Glutamatergic neuron (in vitro differentiated cells): ENCODE data around the gene RAB12. TPM values are rescaled to one million over a fixed set of nuclear protein-coding genes. Genes with fewer than 3 reads are reported as not detected.
"Not testable (repeated sequence)": the region's sequence is repeated elsewhere in the genome, so short reads cannot be mapped to it uniquely, and the experiment has no call there.

Source experiments
- DNase-seq: peaks from one replicate; pipeline ENCODE4 v3.0.0; 2022
- H3K27ac Mint-ChIP-seq: one replicate; pipeline ENCODE4 v1.8.0; 2020; ENCODE audit warnings: mild to moderate bottlenecking, mixed read lengths, inconsistent platforms; ENCODE audit not compliant: unreplicated experiment
- H3K27me3 Mint-ChIP-seq: one replicate; pipeline ENCODE4 v1.8.0; 2020; ENCODE audit warnings: mild to moderate bottlenecking, moderate library complexity, mixed read lengths, inconsistent platforms; ENCODE audit not compliant: unreplicated experiment
- H3K36me3 Mint-ChIP-seq: one replicate; pipeline ENCODE4 v1.8.0; 2020; ENCODE audit warnings: mild to moderate bottlenecking, mixed read lengths, inconsistent platforms; ENCODE audit not compliant: unreplicated experiment
- H3K4me1 Mint-ChIP-seq: one replicate; pipeline ENCODE4 v1.8.0; 2020; ENCODE audit warnings: mild to moderate bottlenecking, low read depth, mixed read lengths, inconsistent platforms; ENCODE audit not compliant: unreplicated experiment
- H3K4me3 Mint-ChIP-seq: one replicate; pipeline ENCODE4 v1.8.0; 2020; ENCODE audit warnings: mild to moderate bottlenecking, mixed read lengths, inconsistent platforms; ENCODE audit not compliant: unreplicated experiment
- H3K9me3 Mint-ChIP-seq: one replicate; pipeline ENCODE4 v1.8.0; 2020; ENCODE audit warnings: mild to moderate bottlenecking, moderate library complexity, mixed read lengths, inconsistent platforms; ENCODE audit not compliant: unreplicated experiment
- CTCF ChIP-seq: fragments of 200-600 bp; sonication (generic); IDR thresholded peaks from one replicate; pipeline ENCODE4 v1.5.0; 2021; ENCODE audit not compliant: partially characterized antibody, unreplicated experiment
- total RNA-seq: library from RNA; stranded (reverse); fragmentation: NEBNext Ultra II Directional; extraction: Animal tissue kit (Norgen Biotek cat#: 25700); gene quantifications from one replicate; pipeline ENCODE4 v1.2.1, GENCODE V29; 2021; ENCODE audit not compliant: unreplicated experiment

Gene RAB12
- total RNA-seq, 1 donor from 2014 or later = 28.8 TPM

GRCh38 chr18:8619835-8620577, 10.8 kb downstream of the RAB12 start:
- DNase-seq = no peak
- Mint-ChIP-seq H3K9me3 (no peaks in the 10 kb centered on the region), H3K36me3 (no peaks in the 10 kb centered on the region), H3K4me1 (peaks cover 53% of the 10 kb centered on the region), H3K27me3 (no peaks in the 10 kb centered on the region), H3K4me3 (no peak overlapping the region), H3K27ac (no peak overlapping the region)
- TF ChIP-seq CTCF = no peak

GRCh38 chr18:8620845-8621244, 11.6 kb downstream of the RAB12 start:
- Mint-ChIP-seq H3K27ac (peak overlapping the region; percentile 67), H3K4me3 (peak overlapping the region; percentile 9), H3K36me3 (no peaks in the 10 kb centered on the region), H3K9me3 (no peaks in the 10 kb centered on the region), H3K27me3 (peaks cover 1% of the 10 kb centered on the region), H3K4me1 (peaks cover 52% of the 10 kb centered on the region)
- DNase-seq = no peak
- no peak for TF ChIP-seq CTCF

- H3K4me1 Mint-ChIP-seq = peaks cover 45% of the 10 kb centered on the region
- peak overlapping the region; percentile 64 for H3K4me3 Mint-ChIP-seq
- H3K27me3 Mint-ChIP-seq, H3K36me3 Mint-ChIP-seq, H3K9me3 Mint-ChIP-seq, DNase-seq: not testable (repeated sequence)
- peak overlapping the region; percentile 88 for H3K27ac Mint-ChIP-seq
Observed at GRCh38 chr18:8622625-8623024, 13.4 kb downstream of the RAB12 start.

GRCh38 chr18:8623549-8624106, 14.4 kb downstream of the RAB12 start:
- Mint-ChIP-seq H3K27me3 (peaks cover 1% of the 10 kb centered on the region), H3K9me3 (no peaks in the 10 kb centered on the region), H3K27ac (no peak overlapping the region), H3K36me3 (no peaks in the 10 kb centered on the region), H3K4me1 (peaks cover 44% of the 10 kb centered on the region), H3K4me3 (peak overlapping the region; percentile 36)
- no peak for DNase-seq
- no peak for TF ChIP-seq CTCF

- H3K27me3 Mint-ChIP-seq = peaks cover 1% of the 10 kb centered on the region
- H3K4me1 Mint-ChIP-seq = peaks cover 45% of the 10 kb centered on the region
- DNase-seq = no peak
- TF ChIP-seq CTCF = no peak
- H3K36me3 Mint-ChIP-seq = no peaks in the 10 kb centered on the region
- H3K27ac Mint-ChIP-seq = no peak overlapping the region
- no peak overlapping the region for H3K4me3 Mint-ChIP-seq
- no peaks in the 10 kb centered on the region for H3K9me3 Mint-ChIP-seq
Observed at GRCh38 chr18:8625461-8626092, 16.3 kb downstream of the RAB12 start.
